Lower lobe of right lung (tissue), 2 donors: ENCODE measurements around the gene A2ML1. TPM values are rescaled to one million over a fixed set of nuclear protein-coding genes. Genes with fewer than 3 reads are reported as not detected.
"Not testable (repeated sequence)": the region's sequence is repeated elsewhere in the genome, so short reads cannot be mapped to it uniquely, and the experiment has no call there.

ENCODE experiments used
- ATAC-seq, 2 donors: fragments of 200-7000 bp; cut with Tn5 transposase; one replicate each; pipeline ENCODE4 v1.9.1; 2020 to 2022; ENCODE audit warnings: mild to moderate bottlenecking in 2 of 2, moderate library complexity in 2 of 2
- DNase-seq: peaks from one replicate; pipeline ENCODE4 v3.0.0-alpha.2; 2020
- H3K27ac ChIP-seq: fragments of 200-600 bp; one replicate; pipeline ENCODE4 v1.8.0; 2022
- H3K27me3 ChIP-seq: fragments of 200-600 bp; one replicate; pipeline ENCODE4 v1.8.0; 2022; ENCODE audit warnings: low read depth
- H3K36me3 ChIP-seq: fragments of 200-600 bp; one replicate; pipeline ENCODE4 v1.8.0; 2022; ENCODE audit warnings: mild to moderate bottlenecking
- H3K4me1 ChIP-seq: fragments of 200-600 bp; one replicate; pipeline ENCODE4 v1.8.0; 2022
- H3K4me3 ChIP-seq: fragments of 200-600 bp; one replicate; pipeline ENCODE4 v1.8.0; 2022; ENCODE audit warnings: mild to moderate bottlenecking
- H3K9me3 ChIP-seq: fragments of 200-600 bp; one replicate; pipeline ENCODE4 v1.8.0; 2022
- CTCF ChIP-seq: fragments of 200-600 bp; IDR thresholded peaks from one replicate; pipeline ENCODE4 v1.8.0; 2022; ENCODE audit warnings: antibody characterized with exemption, mild to moderate bottlenecking
- intact Hi-C: fragments of 100-400 bp; cut with DNase I; formaldehyde crosslinking; loops from one replicate; pipeline ENCODE4 v1.11.0; 2022
- total RNA-seq: library from RNA; stranded (reverse); fragmentation: NEBNext Ultra II Directional; extraction: Animal tissue kit (Norgen Biotek cat#: 25700); gene quantifications from one replicate; pipeline ENCODE4 v1.2.1, GENCODE V29; 2021
- donor health status: DM: no; HTN: yes; CAD: no; lungs with severe emphysema.

A2ML1 gene
- total RNA-seq, 1 donor from 2014 or later: not detected

GRCh38 chr12:8796831-8797626 is 25.4 kb upstream of the A2ML1 start:
- intact Hi-C loops: no loop called here
- H3K27ac ChIP-seq: no peak overlapping the region
- no peak overlapping the region for H3K4me3 ChIP-seq
- ATAC-seq (no peak), DNase-seq (no peak)
- H3K4me1 ChIP-seq: no peaks in the 10 kb centered on the region
- no peaks in the 10 kb centered on the region for H3K36me3 ChIP-seq
- no peak for TF ChIP-seq CTCF
- H3K9me3 ChIP-seq: no peaks in the 10 kb centered on the region
- H3K27me3 ChIP-seq: no peaks in the 10 kb centered on the region

GRCh38 chr12:8801213-8801612 is 21.2 kb upstream of the A2ML1 start:
- H3K9me3 ChIP-seq, intact Hi-C loops, H3K4me3 ChIP-seq, H3K4me1 ChIP-seq, H3K36me3 ChIP-seq, H3K27ac ChIP-seq, DNase-seq, ATAC-seq, H3K27me3 ChIP-seq: not testable (repeated sequence)

GRCh38 chr12:8804833-8805232 is 17.6 kb upstream of the A2ML1 start:
- ATAC-seq, intact Hi-C loops, H3K9me3 ChIP-seq, H3K27me3 ChIP-seq, H3K4me1 ChIP-seq, DNase-seq, H3K4me3 ChIP-seq, H3K36me3 ChIP-seq, H3K27ac ChIP-seq: not testable (repeated sequence)

GRCh38 chr12:8805487-8805886 is 16.9 kb upstream of the A2ML1 start:
- DNase-seq, H3K9me3 ChIP-seq, intact Hi-C loops, H3K36me3 ChIP-seq, ATAC-seq, H3K27me3 ChIP-seq, H3K4me1 ChIP-seq, H3K27ac ChIP-seq, H3K4me3 ChIP-seq: not testable (repeated sequence)

GRCh38 chr12:8807084-8807483 is 15.3 kb upstream of the A2ML1 start:
- not testable (repeated sequence) for DNase-seq

GRCh38 chr12:8810112-8810511 is 12.3 kb upstream of the A2ML1 start:
- H3K27me3 ChIP-seq, H3K27ac ChIP-seq, DNase-seq, ATAC-seq, H3K4me1 ChIP-seq, H3K9me3 ChIP-seq, H3K4me3 ChIP-seq, H3K36me3 ChIP-seq, intact Hi-C loops: not testable (repeated sequence)

More at GRCh38 chr12:8807084-8807483, 15.3 kb upstream of the A2ML1 start:
- intact Hi-C loops, H3K27me3 ChIP-seq, H3K4me1 ChIP-seq, H3K9me3 ChIP-seq, H3K36me3 ChIP-seq, H3K27ac ChIP-seq, ATAC-seq, H3K4me3 ChIP-seq: not testable (repeated sequence)

- Histone ChIP-seq H3K4me3 (no peak overlapping the region), H3K36me3 (no peaks in the 10 kb centered on the region), H3K27me3 (no peaks in the 10 kb centered on the region), H3K9me3 (no peaks in the 10 kb centered on the region), H3K27ac (no peak overlapping the region), H3K4me1 (no peaks in the 10 kb centered on the region)
- no peak for TF ChIP-seq CTCF
- DNase-seq (no peak), ATAC-seq (no peak)
- intact Hi-C loops: no loop called here
Observed at GRCh38 chr12:8813572-8814357, 8.7 kb upstream of the A2ML1 start.

- Histone ChIP-seq H3K36me3 (no peaks in the 10 kb centered on the region), H3K27me3 (no peaks in the 10 kb centered on the region), H3K27ac (no peak overlapping the region), H3K9me3 (no peaks in the 10 kb centered on the region), H3K4me1 (no peaks in the 10 kb centered on the region), H3K4me3 (no peak overlapping the region)
- TF ChIP-seq CTCF: no peak
- DNase-seq (no peak), ATAC-seq (no peak)
- intact Hi-C loops: no loop called here
Observed at GRCh38 chr12:8816448-8817050, 5.9 kb upstream of the A2ML1 start.
